HEK293 (cell line): Measurements from ENCODE around the gene MS4A18.

Source experiments
- YY1 ChIP-seq: fragments of 450-650 bp; formaldehyde crosslinking; IDR thresholded peaks from 2 replicates; pipeline ENCODE4 v1.5.1; 2018; ENCODE audit warnings: missing biosample characterization, missing genetic modification characterization
- ZBTB48 ChIP-seq: fragments of 450-650 bp; formaldehyde crosslinking; IDR thresholded peaks from 2 replicates; pipeline ENCODE4 v1.5.1; 2016; ENCODE audit warnings: missing biosample characterization, missing genetic modification characterization
- ZNF133 ChIP-seq: fragments of 450-650 bp; formaldehyde crosslinking; IDR thresholded peaks from 2 replicates; pipeline ENCODE4 v1.5.1; 2016; ENCODE audit warnings: missing biosample characterization, missing genetic modification characterization
- ZNF24 ChIP-seq: fragments of 450-650 bp; formaldehyde crosslinking; IDR thresholded peaks from 2 replicates; pipeline ENCODE4 v1.5.1; 2016; ENCODE audit warnings: missing biosample characterization, missing genetic modification characterization
- ZNF580 ChIP-seq: fragments of 450-650 bp; formaldehyde crosslinking; IDR thresholded peaks from 2 replicates; pipeline ENCODE4 v1.5.1; 2016; ENCODE audit warnings: missing biosample characterization, missing genetic modification characterization
- TF ChIP-seq, protein P1 (sequence below): fragments of 450-650 bp; formaldehyde crosslinking; IDR thresholded peaks from 2 replicates; pipeline ENCODE4 v1.5.1; 2016; ENCODE audit warnings: missing biosample characterization, missing genetic modification characterization
- TF ChIP-seq, protein P2 (sequence below): fragments of 450-650 bp; formaldehyde crosslinking; IDR thresholded peaks from 2 replicates; pipeline ENCODE4 v1.5.1; 2016; ENCODE audit warnings: missing biosample characterization, missing genetic modification characterization

GRCh38 chr11:60764879-60765278 is 40.4 kb downstream of the MS4A18 start:
- no peak for TF ChIP-seq YY1 (tag by site-specific recombination)
- TF ChIP-seq ZNF133: no peak
- TF ChIP-seq, protein P1, sequence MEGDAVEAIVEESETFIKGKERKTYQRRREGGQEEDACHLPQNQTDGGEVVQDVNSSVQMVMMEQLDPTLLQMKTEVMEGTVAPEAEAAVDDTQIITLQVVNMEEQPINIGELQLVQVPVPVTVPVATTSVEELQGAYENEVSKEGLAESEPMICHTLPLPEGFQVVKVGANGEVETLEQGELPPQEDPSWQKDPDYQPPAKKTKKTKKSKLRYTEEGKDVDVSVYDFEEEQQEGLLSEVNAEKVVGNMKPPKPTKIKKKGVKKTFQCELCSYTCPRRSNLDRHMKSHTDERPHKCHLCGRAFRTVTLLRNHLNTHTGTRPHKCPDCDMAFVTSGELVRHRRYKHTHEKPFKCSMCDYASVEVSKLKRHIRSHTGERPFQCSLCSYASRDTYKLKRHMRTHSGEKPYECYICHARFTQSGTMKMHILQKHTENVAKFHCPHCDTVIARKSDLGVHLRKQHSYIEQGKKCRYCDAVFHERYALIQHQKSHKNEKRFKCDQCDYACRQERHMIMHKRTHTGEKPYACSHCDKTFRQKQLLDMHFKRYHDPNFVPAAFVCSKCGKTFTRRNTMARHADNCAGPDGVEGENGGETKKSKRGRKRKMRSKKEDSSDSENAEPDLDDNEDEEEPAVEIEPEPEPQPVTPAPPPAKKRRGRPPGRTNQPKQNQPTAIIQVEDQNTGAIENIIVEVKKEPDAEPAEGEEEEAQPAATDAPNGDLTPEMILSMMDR: no peak
- TF ChIP-seq, protein P2, sequence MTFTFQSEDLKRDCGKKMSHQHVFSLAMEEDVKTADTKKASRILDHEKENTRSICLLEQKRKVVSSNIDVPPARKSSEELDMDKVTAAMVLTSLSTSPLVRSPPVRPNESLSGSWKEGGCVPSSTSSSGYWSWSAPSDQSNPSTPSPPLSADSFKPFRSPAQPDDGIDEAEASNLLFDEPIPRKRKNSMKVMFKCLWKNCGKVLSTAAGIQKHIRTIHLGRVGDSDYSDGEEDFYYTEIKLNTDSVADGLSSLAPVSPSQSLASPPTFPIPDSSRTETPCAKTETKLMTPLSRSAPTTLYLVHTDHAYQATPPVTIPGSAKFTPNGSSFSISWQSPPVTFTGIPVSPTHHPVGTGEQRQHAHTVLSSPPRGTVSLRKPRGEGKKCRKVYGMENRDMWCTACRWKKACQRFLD (tag by site-specific recombination): no peak
- TF ChIP-seq ZNF580 (tag by site-specific recombination): no peak
- no peak for TF ChIP-seq ZBTB48
- no peak for TF ChIP-seq ZNF24
